ENCODE measurements around the gene MGARP.

The MGARP gene

DNA sequence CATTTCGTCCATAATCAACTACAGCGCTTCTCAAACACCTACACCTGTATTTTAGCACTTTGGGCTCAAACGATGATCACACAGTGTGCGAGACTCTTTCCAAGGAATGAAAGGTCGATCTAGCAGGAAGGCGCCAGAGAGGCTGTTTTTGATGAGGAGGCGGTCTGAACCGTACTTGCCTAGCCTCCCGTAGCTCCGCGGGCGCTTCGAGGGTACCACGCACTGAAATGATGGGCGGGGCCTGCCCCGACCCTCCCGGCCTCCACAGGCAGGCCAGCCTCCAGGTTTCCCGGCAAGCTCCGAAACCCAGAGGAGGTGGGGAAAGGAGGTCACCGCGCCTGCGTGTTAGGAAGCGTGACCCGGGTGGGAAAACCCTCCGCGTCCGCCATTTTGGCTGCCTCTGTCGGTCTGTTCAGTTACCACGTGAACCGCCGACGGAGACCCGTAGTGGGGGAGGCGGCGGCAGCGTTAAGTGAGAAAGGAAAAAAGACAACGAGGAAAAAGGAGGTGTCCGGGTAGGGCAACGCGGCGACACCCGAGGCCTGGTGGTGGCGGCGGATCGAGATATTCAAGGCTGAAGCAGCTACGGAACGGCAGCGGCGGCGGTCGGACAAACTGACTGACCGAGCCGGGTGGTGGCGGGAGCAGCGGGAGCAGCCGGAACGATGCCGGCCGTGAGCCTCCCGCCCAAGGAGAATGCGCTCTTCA lies 21.2 kb upstream of the MGARP start, which contains the start of gene NAA15:
Gene NAA15 (plus strand): TSS at position 393 of the 708 bp plus-strand sequence. CDS start 273 bp downstream, at position 666.
- peak within 1 kb of the TSS; percentile 89 to 99 (median 98) for H3K27ac ChIP-seq
- H3K9ac ChIP-seq, result peak within 1 kb of the TSS; percentile 92 to 99 (median 97)
- peaks cover 29 to 66% (median 36%) of the 10 kb centered on the region in 10 experiments for H3K4me1 ChIP-seq
- no peaks in the 10 kb centered on the region for H3K27me3 ChIP-seq
- no peak for TF ChIP-seq Cebpa-rat (IDR thresholded peaks at IDR 0.05)
- H3K4me3 ChIP-seq, result peak within 1 kb of the TSS; percentile 80 to 99 (median 92)
- H3K36me3 ChIP-seq, result peaks cover 15 to 30% (median 29%) of the 10 kb centered on the region in 11 experiments
- peaks cover 0 to 19% (median 15%) of the 10 kb centered on the region in 11 experiments; a peak in 20 of 22 replicates for H3K9me3 ChIP-seq (replicated peaks in 1 of 11)
- H4K20me1 ChIP-seq, result peaks cover 17 to 48% (median 43%) of the 10 kb centered on the region in 11 experiments; a peak in 21 of 22 replicates
- peak within 1 kb of the TSS; percentile 81 to 92 (median 87) for H3K4me2 ChIP-seq

DNA sequence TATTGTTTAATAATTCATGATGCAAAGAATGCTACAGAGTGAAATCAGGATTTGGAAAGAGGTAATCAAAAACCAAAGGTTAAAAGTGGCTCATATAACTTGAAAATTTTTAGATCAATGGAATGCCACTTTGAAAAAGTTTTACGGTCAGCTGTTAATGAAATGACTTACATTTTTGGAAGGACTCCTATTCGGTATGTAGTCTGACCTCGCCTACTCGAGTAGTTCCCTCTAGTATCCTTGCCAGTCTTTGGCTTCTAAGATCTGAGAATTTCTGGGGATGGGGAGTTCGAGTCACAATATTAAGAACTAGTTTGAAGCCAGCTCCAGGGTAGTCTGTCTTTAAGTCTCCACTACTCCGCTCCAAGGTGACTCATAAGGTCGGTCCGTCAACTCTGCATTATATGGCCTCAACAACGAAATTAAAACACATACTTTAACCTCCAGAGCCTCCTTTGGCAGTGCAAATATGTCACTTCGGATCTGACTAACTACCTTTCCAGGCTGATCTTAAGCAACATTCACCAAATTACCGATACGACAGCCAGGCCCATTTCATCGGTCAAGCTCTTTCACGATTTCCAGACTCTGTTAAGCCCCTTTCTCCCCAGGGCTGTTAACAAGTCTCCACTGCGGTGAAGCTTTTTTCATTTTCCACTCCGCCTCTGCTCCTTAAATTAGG lies 20.5 kb upstream of the MGARP start:
- peak overlapping the region; percentile 77 to 92 (median 87) for H3K4me2 ChIP-seq
- H3K9ac ChIP-seq, result peak overlapping the region; percentile 92 to 99 (median 97)
- peaks cover 11 to 23% (median 22%) of the 10 kb centered on the region in 11 experiments for H3K36me3 ChIP-seq
- H3K9me3 ChIP-seq (replicated peaks in 1 of 11), result peaks cover 0 to 18% (median 15%) of the 10 kb centered on the region in 11 experiments; a peak in 20 of 22 replicates
- peaks cover 11 to 41% (median 36%) of the 10 kb centered on the region in 11 experiments; a peak in 21 of 22 replicates for H4K20me1 ChIP-seq
- H3K4me3 ChIP-seq, result peak overlapping the region; percentile 80 to 99 (median 92)
- H3K27ac ChIP-seq, result peak overlapping the region; percentile 83 to 99 (median 98)
- no peaks in the 10 kb centered on the region for H3K27me3 ChIP-seq
- TF ChIP-seq Cebpa-rat (IDR thresholded peaks at IDR 0.05), result no peak
- peaks cover 34 to 64% (median 41%) of the 10 kb centered on the region in 10 experiments for H3K4me1 ChIP-seq

DNA sequence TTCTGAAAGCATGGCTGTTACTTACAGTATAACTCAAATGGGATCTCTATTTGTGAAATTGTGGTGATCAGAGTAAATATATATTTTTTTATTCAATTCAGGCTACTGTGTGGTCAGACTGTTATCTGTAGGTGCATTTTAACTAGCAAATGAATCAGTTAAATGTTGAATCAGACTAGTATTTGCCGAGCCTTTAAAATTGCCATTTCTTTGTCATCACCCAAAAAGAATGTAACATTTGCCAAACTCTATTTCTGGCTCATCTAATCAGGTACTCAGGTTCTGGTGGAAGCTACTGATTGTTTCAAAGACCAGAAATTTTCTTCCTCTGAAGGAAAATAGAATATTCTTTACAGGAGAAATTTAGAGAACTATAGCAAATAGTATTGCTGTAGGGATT lies 19.5 kb upstream of the MGARP start:
- H3K9ac ChIP-seq, result peak overlapping the region; percentile 92 to 99 (median 97); a peak in 18 of 22 replicates
- no peak for TF ChIP-seq Cebpa-rat (IDR thresholded peaks at IDR 0.05)
- H3K36me3 ChIP-seq, result peaks cover under 1 to 13% (median 11%) of the 10 kb centered on the region in 11 experiments; a peak in 21 of 22 replicates
- H3K4me2 ChIP-seq, result peak overlapping the region; percentile 77 to 92 (median 87); a peak in 21 of 22 replicates
- H3K4me3 ChIP-seq, result peak overlapping the region in 8 of 10 experiments; percentile 80 to 99 (median 89); a peak in 17 of 20 replicates
- H3K9me3 ChIP-seq (replicated peaks in 1 of 11), result peaks cover 0 to 9% (median 6%) of the 10 kb centered on the region in 11 experiments; a peak in 19 of 22 replicates
- H3K27me3 ChIP-seq, result no peaks in the 10 kb centered on the region
- H4K20me1 ChIP-seq, result peaks cover 8 to 30% (median 25%) of the 10 kb centered on the region in 11 experiments; a peak in 21 of 22 replicates
- peaks cover 34 to 63% (median 44%) of the 10 kb centered on the region in 10 experiments for H3K4me1 ChIP-seq
- H3K27ac ChIP-seq, result peak overlapping the region in 8 of 11 experiments; percentile 83 to 99 (median 98); a peak in 12 of 22 replicates

DNA sequence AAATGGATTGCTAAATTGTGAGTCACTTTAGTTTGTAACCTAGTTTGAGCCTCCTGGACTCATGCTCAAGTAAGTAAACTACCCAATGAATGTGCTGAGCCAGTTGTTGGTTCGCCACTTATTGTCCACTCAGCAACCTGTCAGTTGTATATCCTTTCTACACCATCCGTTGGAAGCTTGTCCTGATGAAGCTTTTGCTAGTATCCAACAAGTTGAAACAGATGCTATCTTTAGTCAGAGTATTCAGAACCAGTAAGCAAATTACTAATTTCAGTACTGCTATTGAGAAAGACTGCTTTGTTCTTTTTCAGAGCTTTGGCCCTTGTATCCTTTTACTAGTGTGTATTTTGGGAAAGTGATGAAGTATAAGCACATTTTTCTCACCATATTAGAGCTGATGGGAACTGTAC lies 17.0 kb upstream of the MGARP start:
- Histone ChIP-seq H3K9ac (peak overlapping the region in 2 of 11 experiments; percentile 2 to 9; a peak in 1 of 22 replicates), H3K4me3 (no peak overlapping the region), H3K4me1 (peaks cover 25 to 64% (median 42%) of the 10 kb centered on the region in 10 experiments), H3K9me3 (replicated peaks in 1 of 11) (no peaks in the 10 kb centered on the region), H4K20me1 (peaks cover 0 to 5% (median under 1%) of the 10 kb centered on the region in 11 experiments; a peak in 8 of 22 replicates), H3K36me3 (peaks cover 21 to 26% (median 24%) of the 10 kb centered on the region in 11 experiments; a peak in 21 of 22 replicates), H3K27ac (peak overlapping the region in 1 of 11 experiments; percentile 95; a peak in 1 of 22 replicates), H3K4me2 (peak overlapping the region in 4 of 11 experiments; percentile 17 to 92 (median 85); a peak in 9 of 22 replicates), H3K27me3 (no peaks in the 10 kb centered on the region)
- TF ChIP-seq Cebpa-rat (IDR thresholded peaks at IDR 0.05), result no peak

DNA sequence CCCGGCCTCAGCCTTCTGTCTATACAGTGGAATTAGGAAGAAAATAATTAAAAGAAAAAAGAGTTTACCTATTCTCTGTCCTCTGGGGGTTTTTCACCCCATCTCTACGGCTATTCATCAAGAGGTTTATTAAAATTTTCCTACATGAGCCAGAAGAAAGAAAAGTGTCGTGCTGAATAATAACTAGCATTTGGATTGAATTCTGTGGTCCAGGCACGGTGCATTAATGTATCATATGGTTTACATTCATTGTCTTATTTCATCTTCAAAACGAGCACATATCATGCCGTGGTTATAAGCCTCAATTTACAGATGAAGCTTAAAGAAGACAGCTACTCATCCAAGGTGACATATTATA lies 15.9 kb upstream of the MGARP start:
- Histone ChIP-seq H4K20me1 (no peaks in the 10 kb centered on the region), H3K4me1 (peaks cover 24 to 64% (median 42%) of the 10 kb centered on the region in 10 experiments), H3K9ac (peak overlapping the region; percentile 91 to 97 (median 95)), H3K4me3 (peak overlapping the region; percentile 76 to 94 (median 82)), H3K4me2 (peak overlapping the region; percentile 54 to 95 (median 86)), H3K9me3 (replicated peaks in 1 of 11) (no peaks in the 10 kb centered on the region), H3K27me3 (no peaks in the 10 kb centered on the region), H3K27ac (peak overlapping the region; percentile 92 to 98 (median 95); a peak in 18 of 22 replicates), H3K36me3 (peaks cover 31 to 37% (median 35%) of the 10 kb centered on the region in 11 experiments)
- no peak for TF ChIP-seq Cebpa-rat (IDR thresholded peaks at IDR 0.05)

DNA sequence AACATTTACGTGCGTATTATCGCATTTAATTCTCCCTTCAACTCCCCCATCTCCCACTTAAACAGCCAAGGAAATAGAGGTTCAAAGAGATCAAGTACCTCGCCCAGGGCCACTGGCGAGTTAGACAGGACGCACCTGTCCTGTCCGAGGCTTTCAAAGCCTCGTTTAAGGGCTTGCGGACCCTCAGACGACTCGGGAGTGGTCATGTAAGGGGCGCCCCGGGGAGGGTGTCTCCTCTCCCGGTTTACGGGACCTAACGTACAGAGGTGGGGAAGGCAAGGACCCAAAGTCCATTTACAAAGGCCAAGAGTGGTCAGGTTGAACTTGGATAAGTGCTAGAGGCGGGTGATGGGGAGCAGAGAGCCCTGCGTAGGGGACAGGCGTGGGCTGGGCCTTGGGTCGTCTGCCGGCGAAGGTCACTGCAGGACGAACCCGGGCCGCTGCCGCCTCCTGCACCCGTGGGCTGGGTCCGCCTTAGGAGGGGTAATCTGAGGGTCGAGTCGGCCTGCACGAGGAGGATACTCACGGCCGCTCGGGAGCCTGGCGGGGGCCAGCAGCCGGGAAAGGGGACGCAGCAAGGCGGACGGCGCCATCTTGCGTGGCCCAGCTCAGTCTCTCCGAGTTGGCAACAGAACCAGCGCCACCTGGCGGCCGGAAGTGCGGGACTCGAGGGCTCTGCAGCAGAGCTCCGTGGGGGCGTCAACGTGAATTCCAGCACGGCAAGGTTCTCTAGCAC lies 15.3 kb upstream of the MGARP start:
- Histone ChIP-seq H3K4me3 (peak overlapping the region; percentile 76 to 94 (median 82)), H3K9me3 (replicated peaks in 1 of 11) (no peaks in the 10 kb centered on the region), H3K9ac (peak overlapping the region; percentile 91 to 97 (median 95)), H3K4me2 (peak overlapping the region; percentile 76 to 95 (median 86)), H3K36me3 (peaks cover 35 to 42% (median 40%) of the 10 kb centered on the region in 11 experiments), H3K4me1 (peaks cover 19 to 64% (median 40%) of the 10 kb centered on the region in 10 experiments), H3K27ac (peak overlapping the region; percentile 92 to 98 (median 95)), H3K27me3 (no peaks in the 10 kb centered on the region), H4K20me1 (no peaks in the 10 kb centered on the region)
- no peak for TF ChIP-seq Cebpa-rat (IDR thresholded peaks at IDR 0.05)

DNA sequence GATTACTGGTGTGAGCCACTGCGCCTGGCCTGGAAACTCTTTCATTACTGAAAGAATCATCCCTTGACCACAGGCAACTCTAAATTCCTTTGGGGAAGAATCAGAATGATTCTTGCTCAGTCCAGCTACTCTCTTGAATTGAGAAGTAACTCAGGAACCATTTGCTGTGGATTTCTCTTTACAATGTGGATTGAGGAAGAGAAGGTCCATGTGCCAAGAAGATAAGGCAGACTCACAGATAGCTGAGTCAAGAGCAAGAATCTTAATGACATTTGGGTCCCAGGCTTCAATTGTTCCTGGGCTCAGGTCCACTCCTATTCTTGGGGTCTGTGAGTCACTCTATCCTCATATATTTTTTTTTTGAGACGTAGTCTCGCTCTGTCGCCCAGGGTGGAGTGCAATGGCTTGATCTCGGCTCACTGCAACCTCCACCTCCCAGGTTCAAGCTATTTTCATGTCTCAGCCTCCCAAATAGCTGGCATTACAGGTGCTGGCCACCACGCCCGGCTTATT lies 6.2 kb upstream of the MGARP start:
- H3K36me3 ChIP-seq, result peaks cover 40 to 68% (median 59%) of the 10 kb centered on the region in 11 experiments
- no peak overlapping the region for H3K27ac ChIP-seq
- no peaks in the 10 kb centered on the region for H4K20me1 ChIP-seq
- H3K4me3 ChIP-seq, result no peak overlapping the region
- no peaks in the 10 kb centered on the region for H3K27me3 ChIP-seq
- TF ChIP-seq Cebpa-rat (IDR thresholded peaks at IDR 0.05), result no peak
- peaks cover 0 to 8% (median 0%) of the 10 kb centered on the region in 10 experiments; a peak in 4 of 20 replicates for H3K4me1 ChIP-seq
- H3K9ac ChIP-seq, result no peak overlapping the region
- peaks cover 11 to 24% (median 15%) of the 10 kb centered on the region in 11 experiments for H3K9me3 ChIP-seq (replicated peaks in 1 of 11)
- H3K4me2 ChIP-seq, result no peak overlapping the region

DNA sequence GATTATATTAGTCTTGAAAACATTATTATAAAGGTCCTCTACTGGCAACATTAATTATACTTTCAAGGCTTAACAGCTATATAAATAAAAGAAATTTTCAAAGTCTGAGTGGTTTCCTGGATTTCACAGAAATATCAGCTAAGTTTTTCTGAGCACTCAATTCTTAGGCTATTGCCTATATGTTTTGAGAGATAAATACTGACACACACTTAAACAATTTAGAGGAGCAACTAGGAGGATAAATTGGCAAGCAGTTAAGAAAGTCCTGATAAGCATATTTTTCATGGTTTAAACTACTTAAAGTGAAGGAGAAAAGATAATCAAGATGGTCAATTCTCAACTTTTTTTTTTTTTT lies 2.7 kb upstream of the MGARP start:
- peaks cover 7 to 33% (median 26%) of the 10 kb centered on the region in 11 experiments; a peak in 17 of 22 replicates for H3K36me3 ChIP-seq
- no peaks in the 10 kb centered on the region for H3K27me3 ChIP-seq
- no peak overlapping the region for H3K4me2 ChIP-seq
- H4K20me1 ChIP-seq, result no peaks in the 10 kb centered on the region
- no peak overlapping the region for H3K9ac ChIP-seq
- peaks cover 23 to 42% (median 31%) of the 10 kb centered on the region in 11 experiments for H3K9me3 ChIP-seq (replicated peaks in 1 of 11)
- H3K27ac ChIP-seq, result no peak overlapping the region
- peaks cover 0 to 8% (median 0%) of the 10 kb centered on the region in 10 experiments; a peak in 4 of 20 replicates for H3K4me1 ChIP-seq
- no peak for TF ChIP-seq Cebpa-rat (IDR thresholded peaks at IDR 0.05)
- H3K4me3 ChIP-seq, result no peak overlapping the region
